Pulmonary artery endothelial cell (primary cell): Measurements from ENCODE around the gene SMIM10L2A. TPM values are rescaled to one million over a fixed set of nuclear protein-coding genes. Genes with fewer than 3 reads are reported as not detected.
A peak's percentile ranks its signal among the peaks of the same experiment; 100 is the strongest.
"Not testable (repeated sequence)": the region's sequence is repeated elsewhere in the genome, so short reads cannot be mapped to it uniquely, and the experiment has no call there.

Source experiments
- DNase-seq: peaks from one replicate; pipeline ENCODE4 v3.0.0-alpha.2; 2011; ENCODE audit warnings: low read depth, low spot score
- total RNA-seq: library from RNA; depleted of rRNA; stranded (reverse); fragments of >200 nt; gene quantifications from 2 replicates; pipeline ENCODE4 v1.2.3, GENCODE V29; 2014

Gene SMIM10L2A
- total RNA-seq, 1 donor from 2014 or later, result 0.40 TPM

GRCh38 chrX:135453381-135453780 is 31.6 kb downstream of the SMIM10L2A start:
- no peak for DNase-seq

DNA sequence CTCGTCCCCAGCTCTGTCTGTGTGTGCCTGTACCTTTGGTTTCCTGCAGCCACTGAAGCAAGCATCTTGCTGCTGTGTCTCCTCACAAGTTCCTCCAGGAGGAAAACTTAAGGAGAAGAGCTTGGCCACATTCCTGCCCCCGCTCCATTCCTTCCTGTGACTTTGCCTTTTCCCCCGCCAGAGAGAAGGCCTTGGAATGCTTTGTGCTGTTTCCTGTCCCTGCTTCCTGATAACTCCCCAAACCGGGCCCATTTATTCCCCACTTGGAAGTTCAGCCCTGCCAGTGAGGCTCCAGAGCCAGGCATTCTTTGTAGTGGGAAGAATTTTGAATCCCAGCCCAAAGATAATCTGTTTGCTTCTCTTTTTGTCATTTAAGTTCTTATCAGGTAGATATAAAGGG is 33.1 kb downstream of the SMIM10L2A start:
- DNase-seq, result no peak

- DNase-seq, result not testable (repeated sequence)
These were observed 40.0 kb downstream of the SMIM10L2A start for GRCh38 chrX:135461756-135462155.

- no peak for DNase-seq
These were observed 42.2 kb downstream of the SMIM10L2A start for GRCh38 chrX:135463937-135464336.

GRCh38 chrX:135476378-135476777 is 54.6 kb downstream of the SMIM10L2A start:
- no peak for DNase-seq

DNA sequence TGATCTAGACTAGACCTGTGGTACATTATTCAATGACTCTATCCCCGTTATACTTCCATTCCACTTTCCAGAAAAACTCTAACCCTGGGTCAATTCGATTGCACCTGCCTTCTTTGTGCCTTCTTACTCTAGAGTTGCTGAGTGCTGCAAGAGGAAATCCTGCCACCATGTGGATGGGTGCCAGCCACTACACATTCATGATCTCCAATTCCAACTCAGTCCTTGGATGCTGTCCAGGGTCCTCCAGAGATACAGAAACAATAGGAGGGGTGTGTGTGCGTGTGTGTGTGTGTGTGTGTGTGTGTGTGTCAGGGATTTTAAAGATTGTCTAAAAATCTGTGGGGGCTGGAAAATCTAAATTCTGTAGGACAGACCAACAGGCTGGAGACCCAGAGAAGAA is 55.8 kb downstream of the SMIM10L2A start:
- DNase-seq, result peak; percentile 75

Other genes with a start within 250 kb of the SMIM10L2A start
- gene ETDA, start 169.9 kb upstream of the SMIM10L2A start, total RNA-seq, result not detected in 2 replicates
- gene ETDC, start 112.5 kb upstream of the SMIM10L2A start, total RNA-seq, result not detected in 2 replicates
- 5.5 and 6.8 TPM in 2 replicates for gene ZNF75D, start 77.8 kb upstream of the SMIM10L2A start, total RNA-seq
- 6.3 and 9.1 TPM in 2 replicates for gene ZNF449, start 77.1 kb upstream of the SMIM10L2A start, total RNA-seq
- 2.5 and 3.9 TPM in 2 replicates for gene INTS6L, start 98.7 kb downstream of the SMIM10L2A start, total RNA-seq